NCI-H2196 treated with DMSO at 0.1 percent for 48 hours (cell line): ENCODE results near the gene SLC16A8.

ENCODE experiments used
- DNase-seq: peaks from one replicate; lab custom pipeline; 2025; ENCODE audit not compliant: unreplicated experiment; lab: John Stamatoyannopoulos, UW

The SLC16A8 gene

GRCh38 chr22:38114484-38115398, 30.8 kb upstream of the SLC16A8 start:
- peak; percentile 37 for DNase-seq

DNA sequence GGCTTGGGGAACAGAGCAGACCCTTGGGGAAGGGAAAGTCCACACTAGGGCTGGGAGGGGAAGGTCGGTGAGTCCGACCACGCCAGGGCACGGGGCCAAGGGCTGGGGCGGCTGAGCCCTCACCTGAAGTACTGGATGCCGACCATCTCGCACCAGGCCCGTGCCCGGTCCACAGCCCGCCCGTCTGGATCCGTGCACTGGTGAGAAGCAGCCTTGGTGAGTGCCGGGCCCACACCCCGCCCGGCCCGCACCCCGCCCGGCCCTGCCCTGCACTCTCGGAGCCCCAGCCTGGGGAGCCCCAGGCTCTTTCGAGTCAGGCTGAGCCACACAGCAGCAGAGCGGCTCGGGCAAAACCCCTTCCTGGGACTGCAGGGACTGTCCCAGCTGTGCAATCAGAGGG, 28.4 kb upstream of the SLC16A8 start:
- no peak for DNase-seq

- no peak for DNase-seq
Measured at GRCh38 chr22:38111925-38112355, 28.0 kb upstream of the SLC16A8 start.

DNA sequence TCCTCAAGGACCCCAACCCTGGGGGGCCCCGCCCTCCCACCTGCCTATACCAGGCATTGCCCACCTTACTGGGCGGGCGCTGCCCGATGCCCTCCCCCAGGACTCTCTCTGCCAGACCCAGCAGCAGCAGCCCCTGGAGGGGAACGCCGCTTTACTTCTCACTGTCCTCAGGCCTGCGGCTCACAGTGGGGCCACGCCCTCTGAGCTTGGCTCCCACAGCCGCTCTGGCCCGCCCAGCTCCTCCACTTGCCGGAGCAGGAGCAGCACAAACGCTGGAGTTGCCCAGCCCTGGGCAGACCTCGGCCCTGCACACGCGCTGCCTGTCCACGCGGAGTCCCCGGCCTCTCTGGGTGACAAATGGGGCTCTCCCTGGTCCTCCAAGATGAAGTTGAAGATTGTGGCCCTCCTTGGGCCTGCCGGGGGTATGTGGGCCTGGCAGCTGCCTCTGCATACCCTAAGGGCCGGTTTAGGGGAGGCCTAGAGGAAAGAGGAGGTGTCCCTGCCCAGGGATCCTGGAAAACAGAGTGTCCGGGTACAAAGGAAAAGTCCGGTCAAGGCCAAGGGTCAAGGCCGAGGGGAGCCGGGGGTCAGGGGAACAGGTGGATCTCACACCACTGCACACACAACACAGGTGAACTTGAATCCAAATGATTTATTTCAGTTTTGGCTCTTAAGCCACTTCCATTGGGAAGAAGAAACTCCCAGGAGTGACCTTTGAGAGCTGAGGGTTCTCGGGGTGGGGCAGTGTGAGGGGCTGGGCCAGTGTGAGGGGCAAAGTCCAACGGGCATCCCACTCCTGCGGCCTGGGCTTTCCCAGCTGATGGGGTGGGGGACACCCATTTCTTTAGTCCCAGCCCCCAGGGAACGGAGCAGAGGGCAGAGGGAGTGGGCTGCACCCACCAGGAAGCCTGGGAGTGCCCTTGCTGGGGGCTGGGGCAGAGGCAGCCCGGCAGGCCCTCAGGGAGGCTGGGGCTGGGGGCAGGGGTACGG, 27.2 kb upstream of the SLC16A8 start:
- no peak for DNase-seq

DNA sequence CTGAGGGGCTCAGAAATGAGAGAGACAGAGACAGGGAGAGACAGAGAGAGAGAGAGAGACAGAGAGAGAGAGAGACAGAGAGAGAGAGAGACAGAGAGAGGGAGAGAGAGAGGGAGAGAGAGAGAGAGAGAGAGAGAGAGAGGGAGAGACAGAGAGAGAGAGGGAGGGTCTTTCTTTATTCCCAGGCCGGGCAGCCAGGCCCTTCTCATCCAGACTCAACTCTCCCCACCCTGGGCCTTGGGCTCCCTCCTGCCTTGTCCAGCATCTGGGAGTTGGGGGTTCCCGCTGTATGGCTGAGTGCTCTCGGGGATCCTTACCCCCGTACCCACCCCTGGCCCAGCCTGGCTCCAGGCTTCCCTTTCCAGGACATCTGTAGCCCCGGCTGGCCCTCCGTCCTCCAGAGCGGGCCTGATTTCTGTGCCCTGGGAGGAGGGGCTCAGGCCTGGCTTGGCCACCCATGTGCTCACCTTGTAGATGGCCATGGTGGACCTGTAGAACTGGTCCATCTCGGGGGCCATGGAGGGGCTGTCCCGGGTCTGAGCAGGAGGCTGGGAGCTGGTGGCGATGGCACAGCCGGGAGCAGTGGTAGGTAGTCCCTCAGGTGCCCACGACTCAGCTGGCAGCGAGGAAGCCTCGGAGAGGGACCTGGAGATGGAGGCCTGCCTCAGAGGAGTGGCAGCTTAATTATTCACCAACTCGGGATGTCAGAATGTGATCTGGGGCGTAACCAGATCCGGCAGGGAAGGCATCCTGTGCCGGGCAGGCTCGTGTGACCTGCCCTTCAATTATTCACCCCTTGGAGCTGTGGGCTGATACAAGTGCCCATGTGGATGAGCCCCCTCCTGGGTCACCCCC, 26.3 kb upstream of the SLC16A8 start, which contains the start of gene BAIAP2L2:
BAIAP2L2 (minus strand) TSS at position 677 of the 855 bp plus-strand sequence; CDS start at position 518, 159 bp downstream.
- no peak for DNase-seq

DNA sequence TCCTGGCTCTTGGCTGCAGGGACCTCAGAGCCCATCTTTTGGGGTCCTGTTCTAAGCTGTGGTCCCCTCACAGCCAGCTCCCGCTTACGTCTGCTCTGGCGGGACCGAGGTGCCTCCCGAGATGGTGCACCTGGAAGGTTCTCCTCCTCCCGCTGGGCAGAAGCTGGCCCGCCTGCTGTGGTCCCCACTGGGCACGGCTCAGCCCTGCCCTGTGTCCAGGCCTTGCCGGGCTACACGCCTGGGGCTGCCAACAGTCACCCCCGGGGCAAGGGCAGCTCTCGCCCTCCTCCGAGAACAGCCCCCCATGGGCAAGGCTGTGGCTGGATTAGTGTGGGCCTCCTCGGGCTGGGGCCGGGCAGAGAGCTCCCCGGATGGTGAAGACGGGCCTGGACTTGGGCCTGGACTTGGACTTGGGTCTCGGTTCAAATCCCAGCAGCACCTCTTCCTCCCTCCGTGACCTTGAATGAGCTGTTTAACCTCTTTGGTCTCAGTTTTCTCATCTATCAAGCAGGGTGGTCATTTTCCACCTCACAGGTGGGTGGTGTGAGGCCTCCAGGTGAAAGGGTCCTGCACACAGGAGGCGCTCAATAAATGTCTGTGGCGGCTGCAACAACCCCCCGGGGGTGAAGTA, 25.5 kb upstream of the SLC16A8 start:
- DNase-seq, result no peak

GRCh38 chr22:38108561-38109319, 24.8 kb upstream of the SLC16A8 start:
- no peak for DNase-seq

GRCh38 chr22:38107692-38108515, 23.9 kb upstream of the SLC16A8 start:
- DNase-seq, result no peak

- DNase-seq, result no peak
Measured at GRCh38 chr22:38106814-38107578, 23.0 kb upstream of the SLC16A8 start.

DNA sequence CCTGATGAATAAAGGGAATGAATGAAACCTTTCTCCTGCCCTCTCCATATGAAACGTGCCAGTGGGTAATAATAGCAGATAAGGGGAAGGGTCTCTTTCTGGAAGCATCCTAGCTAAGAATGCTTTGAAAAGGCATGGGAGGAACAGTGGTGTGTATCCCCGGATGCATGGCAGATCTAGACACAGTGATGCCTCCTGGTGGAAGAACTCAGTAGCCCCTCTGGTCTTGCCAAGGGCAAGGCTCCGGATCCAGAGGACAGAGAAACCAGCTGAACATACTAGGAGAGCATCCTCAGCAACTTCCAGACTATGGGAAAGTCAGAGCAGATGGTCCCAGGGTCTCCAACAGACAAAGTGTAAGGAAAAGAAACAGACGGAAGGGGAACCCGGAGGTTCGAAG, 20.1 kb upstream of the SLC16A8 start:
- no peak for DNase-seq

DNA sequence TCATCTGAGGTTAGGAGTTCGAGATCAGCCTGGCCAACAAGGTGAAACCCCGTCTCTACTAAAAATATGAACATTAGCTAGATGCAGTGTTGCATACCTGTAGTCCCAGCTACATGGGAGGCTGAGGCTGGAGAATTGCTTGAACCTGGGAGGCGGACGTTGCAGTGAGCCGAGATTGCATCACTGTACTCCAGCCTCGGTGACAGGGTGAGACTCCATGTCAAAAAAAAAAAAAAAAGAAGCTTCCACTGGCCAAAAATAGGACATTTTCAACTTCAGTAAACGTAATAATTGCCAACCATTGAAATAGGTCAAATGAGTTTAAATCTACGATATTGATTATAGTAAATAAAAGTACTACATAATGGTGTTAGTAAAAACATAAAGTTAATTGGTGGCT, 19.7 kb upstream of the SLC16A8 start:
- no peak for DNase-seq

- no peak for DNase-seq
Measured at GRCh38 chr22:38098410-38099249, 14.6 kb upstream of the SLC16A8 start.

- no peak for DNase-seq
Measured at GRCh38 chr22:38097557-38098409, 13.8 kb upstream of the SLC16A8 start.

DNA sequence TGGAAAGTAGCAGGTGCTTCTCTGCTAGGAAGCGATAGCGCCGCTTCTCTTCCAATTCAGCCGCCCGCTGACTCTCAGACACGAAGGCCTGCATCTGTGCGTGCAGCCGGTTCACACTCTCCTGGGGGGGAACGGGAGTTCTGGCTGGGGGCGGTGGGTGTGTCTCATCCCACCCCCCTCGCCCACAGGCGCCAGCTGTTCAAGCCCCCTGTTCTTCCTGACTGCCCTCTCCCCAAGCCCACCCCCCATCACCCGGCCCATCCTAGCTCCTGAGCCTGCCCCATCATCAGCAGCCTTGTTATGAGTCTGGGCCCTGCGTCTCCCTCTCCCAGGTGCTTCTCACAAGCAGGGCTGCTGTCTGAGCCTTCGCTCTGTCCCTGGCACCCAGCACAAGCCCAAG, 13.1 kb upstream of the SLC16A8 start:
- no peak for DNase-seq

DNA sequence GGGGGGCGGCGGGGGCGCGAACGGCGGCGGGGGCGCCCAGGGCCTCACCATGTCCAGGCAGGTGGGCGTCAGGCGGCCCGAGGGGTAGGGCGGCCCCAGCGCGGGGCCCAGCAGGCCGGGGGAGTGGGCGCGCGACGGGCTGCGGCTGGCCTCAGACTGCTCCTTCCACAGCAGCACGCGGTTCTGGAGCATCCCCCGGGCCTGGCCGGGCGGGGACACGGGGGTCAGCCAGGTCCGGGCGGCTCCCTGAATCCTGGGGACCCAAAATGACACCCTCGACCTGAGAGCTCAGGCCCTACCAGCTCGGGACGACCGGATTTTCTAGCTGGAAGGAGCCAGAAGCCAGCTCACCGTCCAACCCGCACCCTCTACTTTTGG, 5.5 kb upstream of the SLC16A8 start:
- no peak for DNase-seq
